ENCODE data around the gene FBN2. TPM values are rescaled to one million over a fixed set of nuclear protein-coding genes. Genes with fewer than 3 reads are reported as not detected.

The FBN2 gene
- total and polyA plus RNA-seq, 2 of the 4 experiments (the other 2 are of a cell fraction), result 26.7 to 69.0 TPM

DNA sequence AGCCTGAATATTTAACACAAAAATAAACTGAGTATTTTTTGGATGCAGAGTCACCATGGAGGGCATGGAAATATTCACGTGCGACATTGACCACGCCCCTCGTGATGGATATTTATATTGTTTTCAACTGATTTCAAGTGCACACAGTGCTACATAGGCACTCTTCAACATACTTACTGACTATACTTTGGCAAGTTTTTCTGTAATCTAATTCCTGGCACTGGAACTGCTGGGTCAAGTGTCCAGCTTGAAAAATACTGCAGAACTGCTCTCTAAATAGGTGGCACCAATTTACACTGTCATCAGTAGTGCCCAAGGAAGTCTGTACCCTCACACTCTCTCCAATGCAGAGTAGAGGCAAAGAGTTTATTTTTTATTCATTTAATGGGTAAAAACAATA, 65.1 kb downstream of the FBN2 start:
- Histone ChIP-seq H3K4me2 (ENCODE audit: low read depth, low read length) (no peak overlapping the region), H3K4ac (ENCODE audit: low read depth, low read length) (no peak overlapping the region), H3K23ac (ENCODE audit: low read depth, low read length) (no peak overlapping the region), H2AFZ (replicated peaks; ENCODE audit: low read length, poor library complexity) (no peak overlapping the region), H3K4me3 (ENCODE audit: insufficient read depth, low read depth, low read length) (no peak overlapping the region), H3K9ac (ENCODE audit: low read depth, low read length) (no peak overlapping the region), H4K20me1 (ENCODE audit: insufficient read depth, low read length) (no peaks in the 10 kb centered on the region; the same call in 1 of the 2 replicates), H3K9me1 (ENCODE audit: insufficient read depth, low read length) (no peaks in the 10 kb centered on the region; the same call in 1 of the 2 replicates), H3K27ac (ENCODE audit: insufficient read depth, low read length) (no peak overlapping the region), H4K5ac (ENCODE audit: low read depth, low read length) (no peak overlapping the region), H2AK9ac (replicated peaks; ENCODE audit: low read depth, low read length, poor library complexity) (no peak overlapping the region), H3K14ac (replicated peaks; ENCODE audit: low read depth, low read length) (no peak overlapping the region), H4K91ac (ENCODE audit: insufficient read depth, low read depth, low read length) (no peak overlapping the region), H3K18ac (ENCODE audit: low read depth, low read length) (no peak overlapping the region), H3K9me3 (ENCODE audit: control insufficient read depth, insufficient read depth, low read length) (no peaks in the 10 kb centered on the region), H2BK120ac (ENCODE audit: low read depth, low read length) (no peak overlapping the region), H2BK20ac (ENCODE audit: low read depth, low read length) (no peak overlapping the region), H3K56ac (ENCODE audit: extremely low read depth, insufficient read depth, low read length) (no peak overlapping the region), H3K36me3 (ENCODE audit: control insufficient read depth, insufficient read depth, low read length) (peaks cover 5% of the 10 kb centered on the region; the same call in 1 of the 2 replicates), H3K4me1 (ENCODE audit: control insufficient read depth, insufficient read depth, low read length) (peaks cover 5% of the 10 kb centered on the region), H2BK5ac (ENCODE audit: low read depth, low read length, poor library complexity, severe bottlenecking) (no peak overlapping the region), H4K8ac (ENCODE audit: low read depth in 2 of 2, low read length in 2 of 2) (no peak overlapping the region), H2AK5ac (ENCODE audit: low read depth, low read length) (no peak overlapping the region), H2BK15ac (ENCODE audit: low read depth, low read length) (no peak overlapping the region), H3K79me1 (ENCODE audit: low read depth in 1 of 2, low read length in 2 of 2) (peaks cover 2 to 20% of the 10 kb centered on the region in 2 experiments; a peak in 3 of 4 replicates), H3K27me3 (ENCODE audit: control insufficient read depth, insufficient read depth, low read length) (no peaks in the 10 kb centered on the region)
- no TSS peak for BruUV-seq (replicated peaks)
- ChIA-PET CTCF (interaction anchor here (0.7 to 1.2 kb wide), 2 partner anchors 21 to 194 kb away, joined by 3 read pairs; no protein-coding TSS in a partner anchor), POLR2A (ENCODE audit: unreplicated experiment) (no interaction called here)
- dilution Hi-C loops (cut with HindIII; ENCODE audit: low sequenced_read_pairs, unreplicated experiment) (no loop called here), intact Hi-C loops (cut with micrococcal nuclease) (no loop called here), in situ Hi-C loops (cut with MboI; ENCODE audit: low sequenced_read_pairs) (no loop called here)
- TF ChIP-seq RFX5 (IDR thresholded peaks at IDR 0.05; ENCODE audit: low read depth, low read length), result no peak
- TF ChIP-seq, protein P1, sequence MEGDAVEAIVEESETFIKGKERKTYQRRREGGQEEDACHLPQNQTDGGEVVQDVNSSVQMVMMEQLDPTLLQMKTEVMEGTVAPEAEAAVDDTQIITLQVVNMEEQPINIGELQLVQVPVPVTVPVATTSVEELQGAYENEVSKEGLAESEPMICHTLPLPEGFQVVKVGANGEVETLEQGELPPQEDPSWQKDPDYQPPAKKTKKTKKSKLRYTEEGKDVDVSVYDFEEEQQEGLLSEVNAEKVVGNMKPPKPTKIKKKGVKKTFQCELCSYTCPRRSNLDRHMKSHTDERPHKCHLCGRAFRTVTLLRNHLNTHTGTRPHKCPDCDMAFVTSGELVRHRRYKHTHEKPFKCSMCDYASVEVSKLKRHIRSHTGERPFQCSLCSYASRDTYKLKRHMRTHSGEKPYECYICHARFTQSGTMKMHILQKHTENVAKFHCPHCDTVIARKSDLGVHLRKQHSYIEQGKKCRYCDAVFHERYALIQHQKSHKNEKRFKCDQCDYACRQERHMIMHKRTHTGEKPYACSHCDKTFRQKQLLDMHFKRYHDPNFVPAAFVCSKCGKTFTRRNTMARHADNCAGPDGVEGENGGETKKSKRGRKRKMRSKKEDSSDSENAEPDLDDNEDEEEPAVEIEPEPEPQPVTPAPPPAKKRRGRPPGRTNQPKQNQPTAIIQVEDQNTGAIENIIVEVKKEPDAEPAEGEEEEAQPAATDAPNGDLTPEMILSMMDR (conservative IDR thresholded peaks at IDR 0.05; ENCODE audit: low read depth, low read length), result no peak
- no peak for TF ChIP-seq CHD1 (IDR thresholded peaks at IDR 0.05; ENCODE audit: low read depth, low read length)
- no peak for TF ChIP-seq RCOR1 (IDR thresholded peaks at IDR 0.05; ENCODE audit: insufficient replicate concordance, low read length)
- TF ChIP-seq, protein P2, sequence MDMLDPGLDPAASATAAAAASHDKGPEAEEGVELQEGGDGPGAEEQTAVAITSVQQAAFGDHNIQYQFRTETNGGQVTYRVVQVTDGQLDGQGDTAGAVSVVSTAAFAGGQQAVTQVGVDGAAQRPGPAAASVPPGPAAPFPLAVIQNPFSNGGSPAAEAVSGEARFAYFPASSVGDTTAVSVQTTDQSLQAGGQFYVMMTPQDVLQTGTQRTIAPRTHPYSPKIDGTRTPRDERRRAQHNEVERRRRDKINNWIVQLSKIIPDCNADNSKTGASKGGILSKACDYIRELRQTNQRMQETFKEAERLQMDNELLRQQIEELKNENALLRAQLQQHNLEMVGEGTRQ (IDR thresholded peaks at IDR 0.05; ENCODE audit: low read depth, low read length), result no peak
- no peak for TF ChIP-seq CEBPB (IDR thresholded peaks at IDR 0.05; ENCODE audit: low read depth, low read length)
- no peak for TF ChIP-seq NFE2L2 (IDR thresholded peaks at IDR 0.05; ENCODE audit: low read depth, low read length)
- TF ChIP-seq FOS (IDR thresholded peaks at IDR 0.05; ENCODE audit: low read depth, low read length), result no peak
- TF ChIP-seq POLR2A (IDR thresholded peaks at IDR 0.05; ENCODE audit: low read depth, low read length), result no peak
- TF ChIP-seq, protein P3, sequence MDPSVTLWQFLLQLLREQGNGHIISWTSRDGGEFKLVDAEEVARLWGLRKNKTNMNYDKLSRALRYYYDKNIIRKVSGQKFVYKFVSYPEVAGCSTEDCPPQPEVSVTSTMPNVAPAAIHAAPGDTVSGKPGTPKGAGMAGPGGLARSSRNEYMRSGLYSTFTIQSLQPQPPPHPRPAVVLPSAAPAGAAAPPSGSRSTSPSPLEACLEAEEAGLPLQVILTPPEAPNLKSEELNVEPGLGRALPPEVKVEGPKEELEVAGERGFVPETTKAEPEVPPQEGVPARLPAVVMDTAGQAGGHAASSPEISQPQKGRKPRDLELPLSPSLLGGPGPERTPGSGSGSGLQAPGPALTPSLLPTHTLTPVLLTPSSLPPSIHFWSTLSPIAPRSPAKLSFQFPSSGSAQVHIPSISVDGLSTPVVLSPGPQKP (IDR thresholded peaks at IDR 0.05; ENCODE audit: borderline replicate concordance, low read depth, low read length), result no peak
- TF ChIP-seq MAZ (IDR thresholded peaks at IDR 0.05; ENCODE audit: borderline replicate concordance, low read depth, low read length), result no peak
- no peak for TF ChIP-seq BHLHE40 (IDR thresholded peaks at IDR 0.05; ENCODE audit: low read depth, low read length)
- TF ChIP-seq RAD21 (IDR thresholded peaks at IDR 0.05; ENCODE audit: low read length), result no peak
- no CpG with 5 or more reads among the region's 4 CpGs for WGBS, 2 experiments (ENCODE audit: extremely low coverage in 2 of 2, insufficient read length in 1 of 2)
- DNase-seq (no peak), ATAC-seq (ENCODE audit: low read depth) (no peak)
